MM.1S (cell line): ENCODE measurements around the gene TMEFF2.

Experiments
- EZH2 ChIP-seq: fragments of 300-600 bp; sonication (generic); optimal IDR thresholded peaks from 2 replicates; pipeline ENCODE3; 2017; ENCODE audit warnings: low read depth, mild to moderate bottlenecking, antibody characterized with exemption, low read length, mixed read lengths
- EZH2phosphoT487 ChIP-seq: fragments of 300-600 bp; sonication (generic); IDR thresholded peaks from 2 replicates; pipeline ENCODE4 v1.6.1; 2018; ENCODE audit warnings: antibody characterized with exemption, low read length
- TF ChIP-seq, protein P1 (sequence below): fragments of 300-600 bp; sonication (generic); IDR thresholded peaks from 2 replicates; pipeline ENCODE4 v1.5.1; 2016; ENCODE audit warnings: antibody characterized with exemption, low read length, mixed read lengths

DNA sequence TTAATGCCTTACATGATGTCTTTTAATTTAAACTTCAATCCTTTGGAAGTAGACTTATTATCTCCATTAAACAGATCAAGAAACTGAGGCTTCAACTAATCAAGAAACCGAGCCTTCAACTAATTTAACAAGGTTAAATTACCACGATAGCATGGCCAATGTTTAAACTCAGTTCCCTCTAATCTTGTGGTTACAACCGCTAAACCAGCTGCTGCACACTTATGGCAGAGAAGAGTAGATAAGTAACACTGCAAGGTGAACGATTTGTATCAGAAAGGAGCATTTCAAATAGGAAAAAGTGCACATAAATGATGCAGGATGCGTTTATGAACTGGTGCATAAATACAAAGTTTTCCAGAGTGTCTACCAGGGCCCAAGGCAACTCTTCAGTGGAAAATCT, 203.3 kb downstream of the TMEFF2 start:
- TF ChIP-seq, protein P1, sequence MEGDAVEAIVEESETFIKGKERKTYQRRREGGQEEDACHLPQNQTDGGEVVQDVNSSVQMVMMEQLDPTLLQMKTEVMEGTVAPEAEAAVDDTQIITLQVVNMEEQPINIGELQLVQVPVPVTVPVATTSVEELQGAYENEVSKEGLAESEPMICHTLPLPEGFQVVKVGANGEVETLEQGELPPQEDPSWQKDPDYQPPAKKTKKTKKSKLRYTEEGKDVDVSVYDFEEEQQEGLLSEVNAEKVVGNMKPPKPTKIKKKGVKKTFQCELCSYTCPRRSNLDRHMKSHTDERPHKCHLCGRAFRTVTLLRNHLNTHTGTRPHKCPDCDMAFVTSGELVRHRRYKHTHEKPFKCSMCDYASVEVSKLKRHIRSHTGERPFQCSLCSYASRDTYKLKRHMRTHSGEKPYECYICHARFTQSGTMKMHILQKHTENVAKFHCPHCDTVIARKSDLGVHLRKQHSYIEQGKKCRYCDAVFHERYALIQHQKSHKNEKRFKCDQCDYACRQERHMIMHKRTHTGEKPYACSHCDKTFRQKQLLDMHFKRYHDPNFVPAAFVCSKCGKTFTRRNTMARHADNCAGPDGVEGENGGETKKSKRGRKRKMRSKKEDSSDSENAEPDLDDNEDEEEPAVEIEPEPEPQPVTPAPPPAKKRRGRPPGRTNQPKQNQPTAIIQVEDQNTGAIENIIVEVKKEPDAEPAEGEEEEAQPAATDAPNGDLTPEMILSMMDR: no peak
- TF ChIP-seq EZH2phosphoT487 (no peak), EZH2 (no peak)
